Activated CD4-positive, alpha-beta T cell treated with anti-CD3 and anti-CD28 coated beads, Interleukin-2, Interleukin-6, amounts not matched to agents 100 ng/mL and 50 ng/mL, durations not matched to agents 16 hours and 8 hours (primary cell): ENCODE results near the gene ANGPTL7.
"Not testable (repeated sequence)": the region's sequence is repeated elsewhere in the genome, so short reads cannot be mapped to it uniquely, and the experiment has no call there.

ENCODE experiments used
- DNase-seq: peaks from one replicate; pipeline ENCODE4 v3.0.0-alpha.2; 2020

ANGPTL7 gene

GRCh38 chr1:11170102-11170501, 19.1 kb upstream of the ANGPTL7 start:
- no peak for DNase-seq

DNA sequence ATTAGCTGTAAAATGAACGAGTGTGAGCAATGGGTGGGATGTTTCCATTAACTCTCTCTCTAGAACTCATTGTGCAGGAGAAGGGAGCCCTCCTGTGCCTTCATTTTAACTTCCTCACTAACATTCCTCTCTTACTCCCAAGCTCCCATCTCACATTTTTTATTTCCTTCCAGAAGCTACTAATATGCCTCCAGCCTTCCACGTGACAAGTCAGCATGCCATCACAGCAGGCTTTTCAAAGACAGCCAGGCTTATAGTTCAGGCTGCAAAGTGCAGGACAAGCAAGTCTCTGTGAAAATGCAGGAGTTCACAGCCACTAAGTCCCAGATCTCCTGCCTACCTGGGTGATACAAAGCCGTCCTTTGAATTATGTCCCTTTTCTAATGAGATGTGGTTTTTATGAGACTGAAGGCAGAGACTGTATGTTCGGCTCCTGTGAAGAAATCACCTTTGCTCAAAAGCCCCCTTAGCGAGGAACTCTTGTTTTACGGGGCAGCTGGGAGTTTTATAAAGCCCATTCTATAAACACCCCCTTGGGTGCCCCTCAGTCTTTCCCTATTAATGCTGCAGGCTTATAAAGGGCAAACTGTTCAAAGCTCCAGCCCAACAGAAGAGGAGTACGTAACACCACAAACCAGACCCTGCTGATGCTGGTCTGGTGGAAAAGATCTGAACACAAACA, 14.8 kb upstream of the ANGPTL7 start:
- no peak for DNase-seq

DNA sequence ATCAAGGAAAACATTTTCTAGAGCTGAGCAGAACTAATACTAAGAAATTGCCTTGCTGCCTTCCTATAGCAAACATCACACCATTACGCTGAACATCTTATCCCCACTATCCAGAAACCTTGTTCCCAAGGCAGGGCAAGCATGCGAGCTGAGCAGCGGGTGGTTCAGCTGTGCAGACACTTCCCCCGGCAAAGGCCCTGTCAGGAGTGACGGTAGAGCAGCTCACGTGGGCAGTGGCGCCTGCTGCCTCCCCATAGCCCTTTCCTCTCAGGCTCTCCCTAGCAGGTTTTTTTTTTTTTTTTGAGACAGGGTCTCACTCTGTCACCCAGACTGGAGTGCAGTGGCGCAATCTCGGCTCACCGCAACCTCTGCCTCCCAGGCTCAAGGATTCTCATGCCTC, 13.7 kb upstream of the ANGPTL7 start:
- no peak for DNase-seq

GRCh38 chr1:11176081-11176706, 13.0 kb upstream of the ANGPTL7 start:
- DNase-seq = no peak

- no peak for DNase-seq
These were observed 10.8 kb upstream of the ANGPTL7 start for GRCh38 chr1:11178021-11179015.

DNA sequence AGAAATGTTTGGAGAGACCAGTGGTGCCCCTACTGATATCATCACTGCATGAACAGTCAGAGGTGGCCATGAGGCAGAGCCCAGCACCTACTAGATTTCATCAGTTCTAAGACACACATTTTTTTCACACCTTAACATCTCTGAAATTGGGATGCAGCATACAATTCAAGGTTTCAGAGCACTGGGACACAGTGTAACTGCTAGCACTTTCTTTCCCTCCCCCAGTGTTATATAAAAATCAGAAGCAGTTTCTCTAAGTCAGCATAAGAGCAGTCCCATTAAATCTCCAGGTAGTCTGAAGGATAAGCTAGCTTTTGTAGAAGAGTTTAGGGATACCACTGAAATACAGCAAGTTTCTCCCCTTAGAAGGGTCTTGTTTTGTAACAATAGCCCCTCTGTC, 10.0 kb upstream of the ANGPTL7 start:
- no peak for DNase-seq

DNA sequence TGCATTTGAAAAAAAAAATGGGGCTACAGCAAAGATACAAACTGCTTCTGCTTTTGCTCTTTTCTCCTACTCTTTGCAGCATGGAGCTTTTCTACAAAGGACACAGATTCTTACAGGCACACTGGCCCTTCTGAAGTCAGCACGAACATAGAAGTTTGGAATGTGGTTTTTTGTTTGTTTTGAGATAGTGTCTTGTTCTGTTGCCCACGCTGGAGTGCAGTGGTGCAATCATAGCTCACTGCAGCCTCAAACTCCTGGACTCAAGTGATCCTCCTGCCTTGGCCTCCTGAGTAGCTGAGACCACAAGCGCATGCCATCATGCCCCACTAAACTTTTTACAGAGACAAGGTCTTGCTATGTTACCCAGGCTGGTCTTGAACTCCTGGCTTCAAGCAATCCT, 9.4 kb upstream of the ANGPTL7 start:
- not testable (repeated sequence) for DNase-seq

- no peak for DNase-seq
These were observed 8.8 kb upstream of the ANGPTL7 start for GRCh38 chr1:11180342-11180744.

DNA sequence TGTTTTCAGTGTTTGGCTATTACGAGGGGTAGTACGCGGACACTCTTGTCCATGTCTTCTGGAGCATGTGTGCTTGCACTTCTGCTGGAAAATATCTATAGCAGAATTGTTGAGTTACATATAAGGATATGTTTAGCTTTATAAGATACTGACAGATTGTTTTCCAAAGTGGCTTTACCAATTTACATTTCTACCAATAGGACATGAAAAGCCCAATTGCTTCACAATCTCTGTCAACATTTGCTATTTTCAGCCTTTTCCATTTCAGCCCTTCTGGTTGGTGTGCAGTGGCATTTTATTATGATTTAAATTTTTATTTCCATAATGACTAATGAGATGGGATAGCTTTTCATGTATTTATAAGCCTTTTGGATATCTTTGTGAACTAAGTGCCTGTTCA, 6.3 kb upstream of the ANGPTL7 start:
- DNase-seq = no peak

- no peak for DNase-seq
These were observed 4.2 kb upstream of the ANGPTL7 start for GRCh38 chr1:11184973-11185372.

- no peak for DNase-seq
These were observed 2.2 kb upstream of the ANGPTL7 start for GRCh38 chr1:11187000-11187399.

- DNase-seq = no peak
These were observed 1.7 kb upstream of the ANGPTL7 start for GRCh38 chr1:11187494-11187893.

GRCh38 chr1:11187931-11188330, 1.2 kb upstream of the ANGPTL7 start:
- no peak for DNase-seq

GRCh38 chr1:11188381-11188780, 774 bp upstream of the ANGPTL7 start:
- DNase-seq = no peak

- DNase-seq = no peak
These were observed 4.2 kb downstream of the ANGPTL7 start for GRCh38 chr1:11193376-11193775.

DNA sequence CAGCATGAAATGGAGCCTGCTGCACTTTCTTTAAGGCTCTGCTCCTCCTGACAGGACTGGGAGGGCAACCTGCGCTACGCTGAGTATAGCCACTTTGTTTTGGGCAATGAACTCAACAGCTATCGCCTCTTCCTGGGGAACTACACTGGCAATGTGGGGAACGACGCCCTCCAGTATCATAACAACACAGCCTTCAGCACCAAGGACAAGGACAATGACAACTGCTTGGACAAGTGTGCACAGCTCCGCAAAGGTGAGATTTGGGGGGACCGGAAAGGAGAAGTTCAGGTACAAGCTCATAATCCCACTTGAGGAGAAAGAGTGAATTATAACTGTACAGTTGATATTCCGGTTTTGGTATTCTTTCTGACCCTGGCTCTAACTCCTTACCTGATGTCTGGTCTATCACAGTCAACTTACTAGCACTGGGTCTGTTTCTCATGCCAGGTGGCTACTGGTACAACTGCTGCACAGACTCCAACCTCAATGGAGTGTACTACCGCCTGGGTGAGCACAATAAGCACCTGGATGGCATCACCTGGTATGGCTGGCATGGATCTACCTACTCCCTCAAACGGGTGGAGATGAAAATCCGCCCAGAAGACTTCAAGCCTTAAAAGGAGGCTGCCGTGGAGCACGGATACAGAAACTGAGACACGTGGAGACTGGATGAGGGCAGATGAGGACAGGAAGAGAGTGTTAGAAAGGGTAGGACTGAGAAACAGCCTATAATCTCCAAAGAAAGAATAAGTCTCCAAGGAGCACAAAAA, 5.4 kb downstream of the ANGPTL7 start:
- no peak for DNase-seq

- DNase-seq = no peak
These were observed 7.8 kb downstream of the ANGPTL7 start for GRCh38 chr1:11196945-11197344.

DNA sequence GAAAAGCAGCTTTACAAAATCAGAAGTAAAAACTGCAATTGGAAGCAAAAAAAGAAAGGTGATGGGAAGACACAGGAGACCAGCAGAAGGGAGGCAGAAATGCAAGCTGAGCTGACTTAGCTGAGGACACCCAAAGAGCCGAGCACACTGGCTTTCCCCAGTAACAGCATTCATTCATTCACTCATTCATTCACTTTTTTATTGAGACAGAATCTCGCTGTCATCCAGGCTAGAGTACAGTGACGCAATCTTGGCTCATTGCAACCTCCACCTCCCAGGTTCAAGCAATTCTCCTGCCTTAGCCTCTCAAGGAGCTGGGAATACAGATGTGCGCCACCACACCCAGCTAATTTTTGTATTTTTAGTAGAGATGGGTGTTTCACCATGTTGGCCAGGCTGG, 8.2 kb downstream of the ANGPTL7 start:
- no peak for DNase-seq

DNA sequence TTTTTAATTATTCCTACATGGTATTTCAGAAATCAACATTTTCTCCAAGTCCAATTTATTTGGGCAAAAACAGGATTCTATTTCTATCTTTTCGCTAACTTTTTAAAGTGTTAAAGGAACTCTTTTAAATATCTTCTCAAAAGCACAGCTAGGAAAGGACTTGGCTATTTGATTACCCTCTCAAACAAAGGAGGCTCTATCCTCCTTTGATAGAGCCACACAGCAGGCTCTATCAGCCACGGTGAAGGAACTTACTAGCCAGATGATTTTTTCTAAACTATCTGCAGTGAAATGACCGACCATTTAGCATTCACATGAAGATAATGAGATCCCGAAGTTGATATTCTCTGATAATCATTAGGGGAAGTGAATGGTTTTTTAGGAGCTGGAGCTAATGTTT, 9.1 kb downstream of the ANGPTL7 start:
- no peak for DNase-seq

- DNase-seq = no peak
These were observed 9.9 kb downstream of the ANGPTL7 start for GRCh38 chr1:11198851-11199594.

GRCh38 chr1:11204396-11205190, 15.4 kb downstream of the ANGPTL7 start:
- no peak for DNase-seq
